Measurements from ENCODE around the gene ETV3L.

The ETV3L gene

DNA sequence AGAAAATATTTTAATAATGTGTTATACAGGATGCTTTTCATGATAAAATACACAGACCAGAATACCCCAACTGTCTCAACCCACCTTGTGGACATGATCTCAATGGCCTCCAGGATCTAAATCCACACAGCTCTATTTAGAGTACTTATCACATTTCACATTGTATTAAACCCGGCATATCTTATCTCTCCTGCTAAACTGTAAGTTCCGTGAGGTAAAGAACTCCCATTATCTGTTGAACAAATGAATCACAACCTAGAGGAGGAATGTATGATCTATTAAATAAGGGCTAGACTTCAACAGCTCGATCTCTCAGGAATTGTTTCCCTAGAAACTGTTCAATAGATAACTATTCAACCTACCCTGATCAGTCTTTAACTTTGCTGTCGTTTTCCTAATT is 31.7 kb upstream of the ETV3L start:
- DNase-seq, result no peak

GRCh38 chr1:157124855-157125254 is 25.2 kb upstream of the ETV3L start:
- no peak for DNase-seq

DNA sequence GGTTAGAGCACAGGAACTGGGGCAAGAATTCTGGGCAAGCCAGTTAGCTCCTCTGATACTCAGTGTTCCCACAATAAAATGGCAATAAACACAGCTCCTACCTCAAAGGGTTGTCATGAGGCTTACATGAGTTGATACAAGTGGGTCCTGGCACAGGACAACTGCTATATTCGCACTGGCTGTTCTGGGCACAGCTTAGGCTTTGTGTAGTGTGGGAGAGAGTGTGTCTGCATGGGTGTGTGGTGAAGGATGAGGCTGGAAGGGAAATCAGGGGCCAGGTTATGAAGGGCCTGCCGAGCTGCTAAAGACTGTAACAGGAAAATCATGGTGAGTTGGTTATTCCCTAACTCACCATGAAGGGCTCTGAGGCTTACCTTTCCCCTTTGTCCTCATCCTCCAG is 19.8 kb upstream of the ETV3L start:
- no peak for DNase-seq

DNA sequence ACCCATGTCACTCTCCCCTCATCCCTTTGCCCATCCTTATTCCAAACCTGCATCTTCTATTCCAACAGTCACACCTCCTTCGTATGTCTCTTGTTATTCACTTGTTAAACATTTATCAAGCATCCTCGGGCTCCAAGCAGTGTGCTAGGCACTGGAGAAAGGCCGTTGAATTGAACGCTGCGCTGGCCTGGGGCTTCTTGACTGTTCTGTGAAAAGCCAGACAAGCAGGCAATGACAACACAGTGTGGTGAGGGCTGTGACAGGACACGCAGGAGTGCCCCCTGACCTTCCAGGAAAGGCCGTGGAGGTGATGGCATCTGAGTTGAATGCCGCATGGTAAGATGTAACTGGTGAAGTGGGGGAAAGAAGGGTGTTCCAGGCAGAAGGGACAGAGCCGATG is 19.4 kb upstream of the ETV3L start:
- no peak for DNase-seq

- DNase-seq, result no peak
These were observed 18.0 kb upstream of the ETV3L start for GRCh38 chr1:157117527-157118057.

DNA sequence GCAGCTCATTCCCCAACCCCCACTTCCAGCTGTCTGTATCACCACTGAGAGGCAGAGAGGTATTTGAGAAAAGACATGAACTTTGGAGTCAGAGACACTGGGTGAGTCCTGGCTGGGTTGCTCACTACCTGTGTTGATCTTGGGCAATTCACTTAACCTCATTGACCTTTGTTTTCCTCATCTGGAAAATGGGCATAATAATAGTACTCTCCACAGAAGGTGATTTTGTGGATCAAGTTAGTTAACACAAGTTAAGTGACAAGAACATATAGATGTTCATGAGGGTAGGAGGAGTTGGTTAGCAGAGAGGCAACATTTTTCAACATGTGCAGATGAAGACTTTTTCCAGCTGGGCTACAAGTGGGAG is 17.1 kb upstream of the ETV3L start:
- no peak for DNase-seq

DNA sequence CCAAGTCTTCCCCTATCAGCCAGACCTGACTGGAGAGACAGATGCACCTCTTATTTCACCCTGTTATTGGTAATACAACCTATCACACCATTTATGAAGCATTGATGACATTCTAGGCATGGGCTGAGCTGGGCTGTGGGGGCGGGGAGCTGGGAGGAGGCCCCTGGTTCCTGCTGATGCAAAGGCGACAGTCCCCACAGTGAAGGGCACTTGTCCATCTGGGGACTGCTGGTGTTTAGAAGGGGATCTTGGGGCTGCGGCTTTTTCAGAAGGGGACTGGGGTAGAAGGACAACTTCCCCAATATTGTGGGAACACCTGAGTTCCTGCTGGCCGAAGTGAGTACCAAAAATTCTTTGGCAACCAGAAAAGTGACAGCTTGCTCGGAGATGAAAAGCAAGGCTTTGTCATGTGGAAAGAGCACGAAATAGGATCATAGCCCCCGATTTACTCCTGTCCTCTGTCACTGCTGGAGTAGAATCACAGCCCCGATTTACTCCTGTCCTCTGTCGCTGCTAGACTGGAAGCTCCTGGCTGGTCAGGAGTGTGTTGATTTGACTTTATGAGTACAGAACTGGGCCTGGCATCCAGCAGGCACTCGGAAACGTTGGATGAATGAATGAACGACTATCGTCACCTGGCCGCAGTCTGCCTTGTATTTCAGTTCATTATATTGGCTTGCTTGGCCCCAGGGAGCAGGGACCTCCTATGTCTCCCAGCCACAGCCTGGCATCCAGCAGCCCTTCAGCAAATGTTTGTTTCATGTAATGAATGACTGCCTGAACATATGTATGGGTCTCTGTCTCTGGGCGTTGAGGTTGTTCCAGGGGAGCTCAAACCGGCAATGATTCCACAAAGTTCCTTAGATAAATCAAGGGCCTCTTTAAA is 16.5 kb upstream of the ETV3L start:
- DNase-seq, result no peak

DNA sequence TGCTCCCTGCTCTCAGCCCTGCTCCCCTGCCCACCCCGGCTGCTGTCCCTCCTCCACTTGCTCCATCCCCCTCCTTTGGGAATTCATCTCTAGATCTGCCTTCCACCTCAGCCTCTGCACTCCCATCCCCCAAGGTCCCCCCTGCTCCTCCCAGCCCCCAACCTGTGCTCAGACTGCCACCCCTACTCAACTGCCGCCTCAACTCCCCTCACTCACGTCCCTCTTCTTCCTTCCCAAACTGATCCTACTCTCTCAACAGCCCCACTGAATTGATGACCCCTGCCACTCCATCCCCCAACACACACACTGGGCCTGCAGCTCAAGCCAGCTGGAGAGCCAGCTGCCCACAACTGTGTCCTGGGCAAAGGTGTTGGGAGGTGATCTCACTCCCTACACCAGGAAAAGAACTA is 15.8 kb upstream of the ETV3L start:
- DNase-seq, result no peak

DNA sequence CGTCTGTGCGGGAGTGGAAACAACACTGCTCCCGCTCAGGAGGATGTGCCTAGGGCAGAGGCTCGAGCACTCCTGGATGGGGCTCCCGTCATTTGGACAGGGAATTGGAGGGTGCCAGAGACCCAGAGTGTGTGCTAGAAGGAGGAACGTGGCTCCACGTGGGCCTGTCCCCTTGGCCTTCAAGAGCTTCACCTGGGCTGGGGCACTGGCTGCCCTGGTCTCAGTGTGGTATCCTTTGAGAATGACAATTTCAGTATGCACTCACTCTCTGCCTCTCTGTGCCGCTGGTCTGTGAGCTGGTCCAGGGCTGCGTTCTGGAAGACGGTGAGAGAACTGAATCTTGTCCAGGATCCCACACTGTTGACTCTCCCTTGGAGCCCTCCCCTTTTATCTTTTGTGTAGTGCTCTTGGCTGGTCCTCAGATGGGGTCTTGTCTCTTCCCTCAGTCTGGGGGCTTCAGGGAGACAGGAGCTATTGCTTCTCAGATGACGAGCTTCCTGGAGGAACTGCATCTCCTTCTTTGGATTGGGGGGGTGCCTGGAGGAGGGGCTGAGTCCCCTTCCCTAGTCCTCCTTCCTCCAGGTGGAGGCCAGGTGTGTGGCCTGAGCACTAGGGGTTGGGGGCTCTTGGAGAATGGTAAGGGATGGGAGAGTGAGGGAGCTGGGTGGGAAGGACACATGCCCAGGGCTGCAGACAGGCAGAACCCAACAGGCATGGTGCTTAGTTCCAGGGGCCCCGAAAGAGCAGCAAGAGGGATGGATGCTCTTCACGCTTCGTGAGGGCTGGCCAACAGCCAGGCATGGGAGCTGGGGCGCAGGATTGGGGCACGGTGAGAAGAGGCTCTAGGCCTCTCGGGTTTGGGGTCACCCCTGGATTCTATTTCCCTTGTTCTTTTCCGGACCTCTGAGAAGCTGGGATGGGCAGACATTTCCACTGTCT is 14.8 kb upstream of the ETV3L start:
- DNase-seq, result no peak

- DNase-seq, result no peak
These were observed 14.0 kb upstream of the ETV3L start for GRCh38 chr1:157113631-157114030.

GRCh38 chr1:157113106-157113505 is 13.5 kb upstream of the ETV3L start:
- no peak for DNase-seq

DNA sequence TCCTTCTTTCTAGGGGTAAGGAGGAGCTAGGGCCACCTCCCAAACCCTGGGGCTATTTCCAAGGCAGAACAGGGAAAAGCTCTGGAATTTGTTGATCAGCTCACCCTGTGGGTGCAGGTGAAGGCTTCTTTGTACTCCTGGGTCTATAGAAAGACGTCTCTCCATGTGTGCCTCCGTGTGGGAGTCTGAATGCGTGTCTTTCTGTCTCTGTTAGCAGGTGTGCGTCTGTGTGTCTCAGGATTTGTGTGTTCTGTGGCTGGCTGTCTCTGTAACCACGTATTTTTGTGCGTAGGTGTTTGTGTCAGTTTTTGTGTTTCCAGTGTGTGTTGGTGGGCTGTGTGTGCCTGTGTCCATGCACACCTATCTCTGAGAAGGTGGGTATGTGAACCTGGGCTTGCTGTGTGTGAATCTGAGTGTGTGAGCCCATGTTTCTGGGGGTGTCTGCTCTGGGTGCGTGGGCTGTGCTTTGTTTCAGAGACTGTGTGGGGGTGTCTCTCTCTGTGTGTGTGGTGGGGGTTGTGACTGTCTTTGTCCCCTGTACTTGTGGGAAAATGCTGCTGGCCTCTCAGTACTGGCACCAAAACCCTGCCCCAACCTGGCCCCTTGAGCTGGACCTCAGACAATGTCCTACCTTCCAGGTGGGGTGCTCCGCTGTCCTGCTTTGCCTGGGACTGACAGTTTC is 12.7 kb upstream of the ETV3L start:
- DNase-seq, result no peak

- no peak for DNase-seq
These were observed 12.0 kb upstream of the ETV3L start for GRCh38 chr1:157111396-157112165.

DNA sequence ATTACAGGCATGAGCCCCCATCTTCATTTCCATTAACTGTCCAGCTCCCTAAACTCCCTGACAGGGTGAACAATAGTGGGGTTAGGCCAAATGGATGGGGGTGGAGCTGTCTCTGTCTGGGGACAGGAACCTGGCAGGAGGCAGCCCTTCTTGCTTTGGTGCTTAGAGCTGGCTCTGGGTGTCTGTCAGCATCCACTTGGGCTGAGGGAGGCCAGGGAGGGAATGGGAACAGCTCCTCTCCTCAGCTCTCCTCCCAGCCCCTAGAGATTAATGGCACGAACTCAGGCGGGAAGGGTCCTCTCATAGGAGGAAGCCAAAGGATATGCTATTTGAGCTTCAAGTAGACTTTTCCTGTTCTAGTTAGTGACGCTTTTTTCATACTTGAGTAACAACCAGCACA is 11.1 kb upstream of the ETV3L start:
- no peak for DNase-seq

DNA sequence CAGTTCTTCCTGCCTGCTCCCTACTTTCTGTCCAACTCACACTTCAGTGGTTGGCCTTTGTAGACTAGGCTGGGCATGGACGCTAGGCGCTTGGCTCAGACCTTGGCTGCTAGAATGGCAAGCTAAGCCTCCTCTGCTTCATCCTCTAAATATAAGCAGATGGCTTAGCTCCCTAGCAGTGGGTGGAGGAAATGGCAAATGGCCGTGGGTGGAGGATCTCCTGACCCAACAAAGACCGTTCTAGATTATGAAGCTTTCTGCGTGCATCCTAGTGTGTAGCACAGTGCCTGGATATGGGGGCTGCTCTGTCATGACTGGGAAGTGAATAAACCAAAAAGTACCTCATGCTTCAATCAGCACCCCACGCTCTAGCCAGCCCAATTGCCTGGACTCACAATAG is 10.4 kb upstream of the ETV3L start:
- DNase-seq, result no peak

- no peak for DNase-seq
These were observed 8.8 kb upstream of the ETV3L start for GRCh38 chr1:157108448-157108847.

DNA sequence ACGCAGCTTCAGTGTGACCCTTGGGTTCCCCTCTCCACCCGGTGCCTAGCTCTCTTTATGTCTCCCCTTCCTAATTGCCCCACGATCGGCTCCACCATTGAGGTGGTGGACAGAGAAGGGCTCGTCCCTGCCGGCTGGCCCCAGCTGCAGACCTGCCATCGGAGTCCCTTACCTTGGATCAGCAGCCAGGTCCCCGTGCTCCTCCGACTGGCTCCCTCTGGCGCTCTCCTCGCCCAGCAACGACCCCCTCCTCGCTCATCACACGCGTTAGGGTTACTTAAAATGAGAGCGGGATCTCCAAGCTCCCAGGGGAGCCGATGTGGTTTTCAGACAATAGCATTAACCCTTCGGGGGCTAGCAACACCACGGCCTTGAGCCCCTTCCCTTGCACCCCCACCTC is 8.1 kb upstream of the ETV3L start:
- no peak for DNase-seq

DNA sequence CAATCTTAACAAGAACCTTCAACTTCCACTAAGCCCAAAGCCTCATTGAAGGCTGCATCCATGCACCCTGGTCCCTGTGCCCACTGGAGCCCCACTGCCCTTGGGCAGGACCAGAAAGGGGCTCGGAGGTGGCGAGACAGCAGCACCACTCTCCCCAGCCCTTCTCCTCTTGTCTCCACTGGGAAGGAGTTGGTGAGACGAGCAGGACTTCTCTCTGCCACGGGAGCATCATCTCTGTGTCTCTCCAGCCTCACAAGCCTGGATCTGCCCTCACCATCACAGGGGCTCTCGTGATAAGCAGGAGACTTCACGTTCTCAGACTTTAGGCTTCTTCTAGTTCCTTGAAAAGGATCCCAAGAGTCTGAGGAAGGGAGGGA is 7.2 kb upstream of the ETV3L start:
- DNase-seq, result no peak

GRCh38 chr1:157105988-157106812 is 6.6 kb upstream of the ETV3L start:
- DNase-seq, result no peak

GRCh38 chr1:157105298-157105987 is 5.8 kb upstream of the ETV3L start:
- DNase-seq, result no peak

All from NCI-H748 treated with DMSO at 0.1 percent for 48 hours (cell line).